ENCODE results near the gene AGMO. TPM values are rescaled to one million over a fixed set of nuclear protein-coding genes. Genes with fewer than 3 reads are reported as not detected.

AGMO gene
- polyA plus RNA-seq, 3 donors, result not detected

- H3K4me2 ChIP-seq (replicated peaks; ENCODE audit: extremely low read depth, low read length, poor library complexity, severe bottlenecking), result no peak overlapping the region
- no peaks in the 10 kb centered on the region for H3K4me1 Mint-ChIP-seq
- DNase-seq, result no peak
- H2AFZ ChIP-seq (ENCODE audit: insufficient read depth, low read depth, low read length, poor library complexity, severe bottlenecking), result no peak overlapping the region
- H3K27me3 ChIP-seq (ENCODE audit: control insufficient read depth in 2 of 2, insufficient read depth in 2 of 2, low read length in 2 of 2), result no peaks in the 10 kb centered on the region
- intact Hi-C loops (cut with micrococcal nuclease), result no loop called here
- peaks cover 0 to 3% (median 0%) of the 10 kb centered on the region in 7 donors for H3K9me3 Mint-ChIP-seq
- no peak overlapping the region for H3K4me3 ChIP-seq (replicated peaks in 1 of 3; ENCODE audit: low read depth in 2 of 3, low read length in 3 of 3)
- no peaks in the 10 kb centered on the region for H3K79me2 ChIP-seq (ENCODE audit: insufficient read depth, low read length)
- TF ChIP-seq, protein P1, sequence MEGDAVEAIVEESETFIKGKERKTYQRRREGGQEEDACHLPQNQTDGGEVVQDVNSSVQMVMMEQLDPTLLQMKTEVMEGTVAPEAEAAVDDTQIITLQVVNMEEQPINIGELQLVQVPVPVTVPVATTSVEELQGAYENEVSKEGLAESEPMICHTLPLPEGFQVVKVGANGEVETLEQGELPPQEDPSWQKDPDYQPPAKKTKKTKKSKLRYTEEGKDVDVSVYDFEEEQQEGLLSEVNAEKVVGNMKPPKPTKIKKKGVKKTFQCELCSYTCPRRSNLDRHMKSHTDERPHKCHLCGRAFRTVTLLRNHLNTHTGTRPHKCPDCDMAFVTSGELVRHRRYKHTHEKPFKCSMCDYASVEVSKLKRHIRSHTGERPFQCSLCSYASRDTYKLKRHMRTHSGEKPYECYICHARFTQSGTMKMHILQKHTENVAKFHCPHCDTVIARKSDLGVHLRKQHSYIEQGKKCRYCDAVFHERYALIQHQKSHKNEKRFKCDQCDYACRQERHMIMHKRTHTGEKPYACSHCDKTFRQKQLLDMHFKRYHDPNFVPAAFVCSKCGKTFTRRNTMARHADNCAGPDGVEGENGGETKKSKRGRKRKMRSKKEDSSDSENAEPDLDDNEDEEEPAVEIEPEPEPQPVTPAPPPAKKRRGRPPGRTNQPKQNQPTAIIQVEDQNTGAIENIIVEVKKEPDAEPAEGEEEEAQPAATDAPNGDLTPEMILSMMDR (IDR thresholded peaks at IDR 0.05), result no peak
- H3K36me3 Mint-ChIP-seq, result no peaks in the 10 kb centered on the region
- H3K9ac ChIP-seq (ENCODE audit: insufficient read depth, low read length, poor library complexity, severe bottlenecking), result no peak overlapping the region
- no peaks in the 10 kb centered on the region for H4K20me1 ChIP-seq (ENCODE audit: insufficient read depth, low read length)
- H3K27ac ChIP-seq (ENCODE audit: low read depth in 1 of 2, low read length in 2 of 2), result no peak overlapping the region
- H3K27ac Mint-ChIP-seq, result no peak overlapping the region
- 60% methylated on average over 2 of the region's 6 CpGs for WGBS (ENCODE audit: insufficient coverage)
- H3K4me1 ChIP-seq (ENCODE audit: control insufficient read depth in 1 of 2, insufficient read depth in 2 of 2, low read length in 2 of 2), result no peaks in the 10 kb centered on the region
- no peak overlapping the region for H3K4me3 Mint-ChIP-seq
- H3K36me3 ChIP-seq (replicated peaks in 1 of 2; ENCODE audit: control insufficient read depth in 1 of 2, insufficient read depth in 2 of 2, low read length in 2 of 2), result no peaks in the 10 kb centered on the region
- H3K27me3 Mint-ChIP-seq (ENCODE audit: low read depth in 3 of 3), result no peaks in the 10 kb centered on the region
- H3K9me3 ChIP-seq (replicated peaks in 1 of 2; ENCODE audit: control insufficient read depth in 1 of 2, insufficient read depth in 1 of 2, low read length in 2 of 2), result no peaks in the 10 kb centered on the region
Observed at GRCh38 chr7:15459018-15459615, 102.7 kb downstream of the AGMO start.

GRCh38 chr7:15457990-15458955, 103.5 kb downstream of the AGMO start:
- H4K20me1 ChIP-seq (ENCODE audit: insufficient read depth, low read length), result no peaks in the 10 kb centered on the region
- Mint-ChIP-seq H3K27me3 (ENCODE audit: low read depth in 3 of 3) (no peaks in the 10 kb centered on the region), H3K4me3 (no peak overlapping the region), H3K4me1 (no peaks in the 10 kb centered on the region), H3K36me3 (no peaks in the 10 kb centered on the region), H3K9me3 (peaks cover 0 to 3% (median 0%) of the 10 kb centered on the region in 7 donors), H3K27ac (no peak overlapping the region)
- no peak overlapping the region for H3K27ac ChIP-seq (ENCODE audit: low read depth in 1 of 2, low read length in 2 of 2)
- no peak overlapping the region for H3K4me2 ChIP-seq (replicated peaks; ENCODE audit: extremely low read depth, low read length, poor library complexity, severe bottlenecking)
- H3K4me3 ChIP-seq (replicated peaks in 1 of 3; ENCODE audit: low read depth in 2 of 3, low read length in 3 of 3), result no peak overlapping the region
- WGBS (ENCODE audit: insufficient coverage), result no CpG with 5 or more reads among the region's 3 CpGs
- H3K4me1 ChIP-seq (ENCODE audit: control insufficient read depth in 1 of 2, insufficient read depth in 2 of 2, low read length in 2 of 2), result no peaks in the 10 kb centered on the region
- H3K9ac ChIP-seq (ENCODE audit: insufficient read depth, low read length, poor library complexity, severe bottlenecking), result no peak overlapping the region
- no peak overlapping the region for H2AFZ ChIP-seq (ENCODE audit: insufficient read depth, low read depth, low read length, poor library complexity, severe bottlenecking)
- intact Hi-C loops (cut with micrococcal nuclease), result no loop called here
- no peaks in the 10 kb centered on the region for H3K79me2 ChIP-seq (ENCODE audit: insufficient read depth, low read length)
- H3K27me3 ChIP-seq (ENCODE audit: control insufficient read depth in 2 of 2, insufficient read depth in 2 of 2, low read length in 2 of 2), result no peaks in the 10 kb centered on the region
- H3K9me3 ChIP-seq (replicated peaks in 1 of 2; ENCODE audit: control insufficient read depth in 1 of 2, insufficient read depth in 1 of 2, low read length in 2 of 2), result no peaks in the 10 kb centered on the region
- H3K36me3 ChIP-seq (replicated peaks in 1 of 2; ENCODE audit: control insufficient read depth in 1 of 2, insufficient read depth in 2 of 2, low read length in 2 of 2), result no peaks in the 10 kb centered on the region
- DNase-seq, result no peak
- TF ChIP-seq, protein P1 (IDR thresholded peaks at IDR 0.05), result no peak
